HG02588 (cell line): ENCODE measurements around the gene PTPRO.

ENCODE experiments used
- ATAC-seq: cut with Tn5 transposase; IDR thresholded peaks from one replicate; pipeline ENCODE4 v1.9.1; 2021; ENCODE audit warnings: mild to moderate bottlenecking, moderate library complexity; ENCODE audit not compliant: unreplicated experiment

PTPRO gene

DNA sequence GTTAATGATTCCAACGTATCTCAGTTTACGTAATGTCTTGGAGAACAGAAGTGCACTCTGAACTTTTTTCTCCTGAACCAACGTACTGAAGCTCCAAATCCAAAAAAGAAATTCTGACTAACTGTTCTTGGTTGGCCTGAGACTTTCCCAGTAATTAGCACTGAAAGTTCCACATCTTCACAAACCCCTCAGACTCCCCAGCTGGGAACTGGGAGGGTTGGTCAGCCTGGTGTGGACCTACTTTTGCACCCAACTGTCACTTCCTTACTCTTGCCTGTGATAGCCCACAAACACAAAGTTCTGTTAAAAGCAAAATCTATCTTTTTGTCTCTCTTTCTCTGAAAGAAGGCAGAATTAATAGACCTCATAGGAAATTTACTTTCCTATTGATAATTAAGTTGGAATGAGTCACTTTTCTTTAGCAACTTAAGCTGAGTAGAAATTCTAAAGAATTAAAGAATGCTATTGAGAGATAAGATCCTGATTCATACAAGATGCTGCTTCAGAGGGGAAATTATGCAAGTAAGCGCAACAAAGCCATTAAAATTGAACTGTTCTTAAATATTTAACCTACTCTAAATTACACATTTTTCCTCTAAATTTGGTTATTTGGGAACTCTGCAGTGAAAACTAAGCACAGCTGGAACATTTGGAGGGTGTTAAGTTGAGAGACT, 311.8 kb downstream of the PTPRO start:
- ATAC-seq: no peak

DNA sequence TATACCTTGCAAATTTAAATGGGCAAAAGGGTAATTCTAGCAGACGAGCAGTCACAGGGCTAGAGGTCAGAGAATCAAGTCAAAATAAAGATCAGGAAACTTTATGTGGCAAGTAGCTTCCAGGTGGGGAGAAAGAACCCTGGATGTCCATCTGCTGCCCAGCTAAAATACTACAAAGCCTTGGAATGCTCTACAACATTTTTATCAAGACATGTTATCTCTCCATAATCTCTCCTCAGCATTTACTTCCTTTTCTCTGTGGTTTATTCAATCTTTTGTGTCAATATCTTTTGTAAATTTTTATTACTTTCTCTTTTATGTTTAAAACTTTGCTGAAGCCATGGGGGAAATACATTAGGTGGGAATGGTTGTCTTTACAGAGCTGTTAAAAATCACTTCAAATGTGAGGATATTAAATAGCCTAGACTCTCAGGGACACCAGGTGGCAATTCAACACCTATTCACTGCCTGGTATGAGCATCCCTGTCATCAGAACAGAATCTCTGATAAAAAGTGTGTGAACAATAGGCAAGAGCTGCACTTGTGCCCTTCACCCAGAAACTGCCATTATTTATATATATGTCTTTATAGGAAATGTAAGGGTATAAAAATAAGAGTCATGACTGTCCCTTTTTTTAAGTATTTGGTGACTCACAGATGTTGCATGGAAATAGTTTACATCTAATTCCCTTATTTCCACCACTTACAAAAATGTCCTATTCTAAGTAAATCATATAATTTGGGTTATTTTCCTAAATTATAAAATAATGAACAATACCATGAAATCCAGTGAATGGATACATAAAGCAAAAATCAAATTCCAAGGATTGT, 314.0 kb downstream of the PTPRO start:
- no peak for ATAC-seq

DNA sequence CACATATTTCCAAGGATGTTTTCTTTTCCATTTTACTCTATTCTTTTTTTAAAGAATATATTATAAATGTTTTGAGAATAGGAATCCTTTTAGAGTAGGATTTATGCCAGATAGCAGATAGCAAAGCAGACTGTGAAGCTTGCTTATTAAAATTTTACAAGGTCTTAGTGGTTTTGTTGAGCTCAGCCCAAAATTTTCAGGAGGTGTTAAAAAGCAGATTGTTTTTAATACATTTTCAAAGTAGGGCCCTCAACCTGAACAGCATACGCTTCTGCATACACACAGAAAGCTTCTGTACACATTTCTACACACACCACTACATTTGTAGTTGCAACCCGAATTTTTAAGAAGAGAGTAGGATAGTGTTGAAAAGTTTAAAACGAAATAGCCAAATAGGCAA, 315.9 kb downstream of the PTPRO start:
- ATAC-seq: no peak

DNA sequence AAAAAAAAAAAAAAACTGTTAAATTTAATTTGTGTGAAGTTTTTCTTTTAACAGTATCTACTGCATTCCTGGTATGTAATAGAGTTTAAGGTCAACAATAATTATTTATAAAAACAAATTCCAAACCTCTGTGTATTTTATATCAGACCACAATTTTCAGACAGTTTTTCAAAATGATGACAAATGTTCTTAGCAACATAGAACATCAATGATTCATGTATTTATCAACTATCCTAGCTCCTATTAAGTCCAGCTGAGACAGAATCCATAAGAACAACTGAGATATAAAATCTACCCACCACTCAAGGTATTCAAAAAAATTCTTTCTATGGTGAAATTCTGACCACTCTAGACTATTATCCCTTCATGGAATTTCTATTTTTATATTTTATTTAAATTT, 322.4 kb downstream of the PTPRO start:
- ATAC-seq: no peak

DNA sequence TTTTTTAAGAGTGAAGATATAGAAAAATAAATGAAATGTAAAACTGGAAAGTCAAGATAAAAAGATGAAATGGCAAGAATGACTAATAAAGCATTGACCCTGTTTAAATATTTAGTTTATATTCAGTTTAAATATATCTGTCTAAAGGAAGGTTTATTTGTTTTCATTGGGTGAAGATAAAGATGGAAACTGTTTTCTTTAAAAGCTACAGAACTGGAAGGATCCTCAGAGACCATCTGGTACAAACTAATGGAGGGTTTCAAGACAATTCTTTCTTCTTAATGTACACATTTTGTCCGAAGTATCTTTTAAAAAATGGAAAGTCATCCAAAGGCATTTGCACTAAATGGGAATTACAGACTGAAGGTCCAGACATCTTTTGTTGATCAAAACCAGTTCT, 324.3 kb downstream of the PTPRO start:
- ATAC-seq: no peak
